Hepatocyte (in vitro differentiated cells): ENCODE results near the gene GGTLC1. TPM values are rescaled to one million over a fixed set of nuclear protein-coding genes. Genes with fewer than 3 reads are reported as not detected.
"Not testable (repeated sequence)": the region's sequence is repeated elsewhere in the genome, so short reads cannot be mapped to it uniquely, and the experiment has no call there.

Experiments used
- DNase-seq: peaks from one replicate; pipeline ENCODE4 v3.0.0-alpha.2; 2016; ENCODE audit warnings: low spot score
- H2AFZ ChIP-seq: fragments of 200-600 bp; sonication (generic); 2 replicates; pipeline ENCODE4 v1.6.0; 2016; ENCODE audit warnings: antibody characterized with exemption, mild to moderate bottlenecking
- H3K27ac ChIP-seq: fragments of 200-600 bp; sonication (generic); 2 replicates; pipeline ENCODE4 v1.5.1; 2016; ENCODE audit warnings: mild to moderate bottlenecking
- H3K27me3 ChIP-seq: fragments of 200-600 bp; sonication (generic); 2 replicates; pipeline ENCODE4 v1.6.1; 2016
- H3K36me3 ChIP-seq: fragments of 200-600 bp; sonication (generic); replicated peaks from 2 replicates; pipeline ENCODE4 v1.5.1; 2016; ENCODE audit warnings: low read depth; ENCODE audit not compliant: insufficient read depth
- H3K4me1 ChIP-seq: fragments of 200-600 bp; sonication (generic); 2 replicates; pipeline ENCODE4 v1.5.1; 2016; ENCODE audit warnings: mild to moderate bottlenecking, moderate library complexity; ENCODE audit not compliant: insufficient read depth
- H3K4me2 ChIP-seq: fragments of 200-600 bp; sonication (generic); 2 replicates; pipeline ENCODE4 v1.6.0; 2016
- H3K4me3 ChIP-seq: fragments of 200-600 bp; sonication (generic); 2 replicates; pipeline ENCODE4 v1.5.1; 2016; ENCODE audit warnings: mild to moderate bottlenecking
- H3K79me2 ChIP-seq: fragments of 200-600 bp; sonication (generic); 2 replicates; pipeline ENCODE4 v1.6.0; 2017; ENCODE audit warnings: mild to moderate bottlenecking
- H3K9me2 ChIP-seq: fragments of 200-600 bp; sonication (generic); replicated peaks from 2 replicates; pipeline ENCODE4 v1.6.0; 2017; ENCODE audit warnings: mild to moderate bottlenecking; ENCODE audit not compliant: insufficient read depth
- H3K9me3 ChIP-seq: fragments of 200-600 bp; sonication (generic); 2 replicates; pipeline ENCODE4 v1.5.1; 2016; ENCODE audit warnings: low read depth, mild to moderate bottlenecking
- H4K20me1 ChIP-seq: fragments of 200-600 bp; sonication (generic); 2 replicates; pipeline ENCODE4 v1.6.0; 2016; ENCODE audit warnings: mild to moderate bottlenecking; ENCODE audit not compliant: insufficient read depth, poor library complexity, severe bottlenecking
- CTCF ChIP-seq: fragments of 200-600 bp; sonication (generic); IDR thresholded peaks from 2 replicates; pipeline ENCODE4 v1.5.1; 2016; ENCODE audit warnings: antibody characterized with exemption, mild to moderate bottlenecking; ENCODE audit not compliant: poor library complexity
- EZH2 ChIP-seq: fragments of 200-600 bp; sonication (generic); IDR thresholded peaks from 2 replicates; pipeline ENCODE4 v1.6.1; 2016; ENCODE audit warnings: antibody characterized with exemption, mild to moderate bottlenecking, borderline replicate concordance
- EZH2phosphoT487 ChIP-seq: fragments of 200-600 bp; sonication (generic); IDR thresholded peaks from one replicate; pipeline ENCODE4 v1.6.1; 2018; ENCODE audit warnings: antibody characterized with exemption, mild to moderate bottlenecking, low read depth, moderate library complexity; ENCODE audit not compliant: unreplicated experiment, severe bottlenecking
- WGBS: methylation state at CpG from one replicate; pipeline ENCODE4 v1.1.6; 2016; ENCODE audit warnings: low lambda C conversion rate; ENCODE audit errors: missing lambda C conversion rate; 5-methylcytosine and 5-hydroxymethylcytosine counted together
- polyA plus RNA-seq: library from polyadenylated mRNA; unstranded; fragments of >200 nt; fragmentation: Nextera tagmentation; extraction: Ambion mirVana; gene quantifications from 2 replicates; pipeline ENCODE4 v1.2.1, GENCODE V29; 2016
- total RNA-seq: library from RNA; depleted of rRNA; stranded (reverse); fragments of >200 nt; gene quantifications from 2 replicates; pipeline ENCODE4 v1.2.3, GENCODE V29; 2014

The GGTLC1 gene
- total and polyA plus RNA-seq, 2 experiments from 2014 or later = not detected

GRCh38 chr20:23978457-23978856 lies 10.1 kb downstream of the GGTLC1 start:
- not testable (repeated sequence) for H3K9me2 ChIP-seq, H3K4me3 ChIP-seq, H3K27ac ChIP-seq, H3K4me2 ChIP-seq, H3K9me3 ChIP-seq, DNase-seq, H2AFZ ChIP-seq, H3K79me2 ChIP-seq, H4K20me1 ChIP-seq, H3K27me3 ChIP-seq, H3K36me3 ChIP-seq
- WGBS = 36% methylated on average over 6 of the region's 6 CpGs
- peak; percentile 25 for TF ChIP-seq CTCF
- H3K4me1 ChIP-seq = peaks cover 16% of the 10 kb centered on the region

- H4K20me1 ChIP-seq = no peaks in the 10 kb centered on the region
- TF ChIP-seq CTCF (no peak), EZH2phosphoT487 (no peak), EZH2 (no peak)
- no peaks in the 10 kb centered on the region for H3K9me3 ChIP-seq
- H3K27ac ChIP-seq = no peak overlapping the region
- no peaks in the 10 kb centered on the region for H3K79me2 ChIP-seq
- no peaks in the 10 kb centered on the region for H3K27me3 ChIP-seq
- no peak overlapping the region for H2AFZ ChIP-seq
- no peak overlapping the region for H3K4me3 ChIP-seq
- 68% methylated on average over 9 of the region's 9 CpGs for WGBS
- DNase-seq = no peak
- no peaks in the 10 kb centered on the region for H3K36me3 ChIP-seq
- H3K4me2 ChIP-seq = no peak overlapping the region
- H3K9me2 ChIP-seq = no peaks in the 10 kb centered on the region
- no peaks in the 10 kb centered on the region for H3K4me1 ChIP-seq
Observed at GRCh38 chr20:23974966-23975365, 13.6 kb downstream of the GGTLC1 start.

- no peak overlapping the region for H3K4me3 ChIP-seq
- no peaks in the 10 kb centered on the region for H3K9me3 ChIP-seq
- H4K20me1 ChIP-seq = no peaks in the 10 kb centered on the region
- no peak overlapping the region for H2AFZ ChIP-seq
- H3K4me1 ChIP-seq = no peaks in the 10 kb centered on the region
- TF ChIP-seq CTCF (no peak), EZH2phosphoT487 (no peak), EZH2 (no peak)
- H3K27me3 ChIP-seq = no peaks in the 10 kb centered on the region
- no peaks in the 10 kb centered on the region for H3K36me3 ChIP-seq
- no peaks in the 10 kb centered on the region for H3K79me2 ChIP-seq
- H3K9me2 ChIP-seq = no peaks in the 10 kb centered on the region
- no peak for DNase-seq
- no peak overlapping the region for H3K4me2 ChIP-seq
- H3K27ac ChIP-seq = no peak overlapping the region
Observed at GRCh38 chr20:23971310-23971709, 17.3 kb downstream of the GGTLC1 start.

GRCh38 chr20:23970049-23970448 lies 18.5 kb downstream of the GGTLC1 start:
- H3K79me2 ChIP-seq = no peaks in the 10 kb centered on the region
- no peak for DNase-seq
- H3K4me1 ChIP-seq = no peaks in the 10 kb centered on the region
- TF ChIP-seq CTCF (no peak), EZH2phosphoT487 (no peak), EZH2 (no peak)
- H2AFZ ChIP-seq = no peak overlapping the region
- H3K9me2 ChIP-seq = no peaks in the 10 kb centered on the region
- H3K9me3 ChIP-seq = no peaks in the 10 kb centered on the region
- WGBS = 71% methylated on average over 1 of the region's 1 CpG
- no peaks in the 10 kb centered on the region for H3K36me3 ChIP-seq
- no peak overlapping the region for H3K4me2 ChIP-seq
- H3K27ac ChIP-seq = no peak overlapping the region
- H3K27me3 ChIP-seq = no peaks in the 10 kb centered on the region
- H4K20me1 ChIP-seq = no peaks in the 10 kb centered on the region
- H3K4me3 ChIP-seq = no peak overlapping the region
